Measurements from ENCODE around the gene WNK1.

Gene WNK1

DNA sequence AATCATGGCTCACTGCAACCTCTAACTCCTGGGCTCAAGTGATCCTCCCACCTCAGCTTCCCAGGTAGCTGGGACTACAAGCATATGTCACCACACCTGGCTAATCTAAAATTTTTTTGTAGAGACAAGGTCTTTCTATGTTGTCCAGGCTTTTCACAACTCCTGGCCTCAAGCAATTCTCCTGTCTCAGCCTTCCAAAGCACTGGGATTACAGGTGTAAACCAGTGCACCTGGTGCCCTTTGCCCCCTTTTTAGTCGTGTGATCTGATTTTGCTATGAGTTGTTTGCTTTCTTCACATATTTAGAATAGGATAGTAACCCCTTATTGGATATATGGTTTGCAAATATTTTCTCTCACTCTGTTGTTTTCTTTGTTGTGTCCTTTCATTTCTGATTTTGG is 198.8 kb downstream of the WNK1 start:
- DNase-seq (ENCODE audit: low read depth) = no peak

DNA sequence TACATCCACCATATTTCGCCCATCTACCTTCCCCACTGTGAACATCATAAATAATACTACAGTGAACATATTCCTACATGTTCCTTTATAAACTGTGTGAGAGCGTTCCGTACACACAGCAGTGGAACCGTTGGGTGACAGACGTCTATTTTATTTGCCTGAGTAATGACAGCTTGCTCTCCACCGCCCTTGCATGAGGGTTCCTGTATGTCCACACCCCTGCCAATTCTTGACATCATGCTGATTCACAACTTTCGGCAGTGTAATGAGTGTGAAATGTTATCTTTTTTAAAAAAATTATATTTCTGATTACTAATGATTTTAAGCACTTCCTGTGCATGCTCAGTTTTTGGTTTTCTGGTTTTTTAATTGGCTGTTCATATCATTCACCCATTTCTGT is 201.4 kb downstream of the WNK1 start:
- no peak for DNase-seq (ENCODE audit: low read depth)

DNA sequence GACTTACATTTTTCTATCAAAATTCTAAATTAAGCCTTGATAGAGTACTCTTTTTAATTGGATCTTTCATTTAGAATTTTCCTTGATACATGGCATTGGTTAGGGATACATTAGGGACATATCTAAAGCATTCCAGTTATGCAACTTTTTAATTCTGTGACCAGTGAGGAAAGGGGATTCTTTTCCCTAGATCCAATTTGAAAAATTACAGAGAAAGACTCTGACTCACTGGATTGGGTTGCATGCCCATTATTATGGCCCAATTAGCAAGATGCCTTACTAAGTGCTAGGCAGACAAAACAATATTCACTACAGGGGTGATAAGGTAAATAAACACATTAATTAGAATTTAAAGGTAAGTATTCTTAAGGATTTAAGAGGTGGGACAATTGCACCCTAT is 202.4 kb downstream of the WNK1 start:
- DNase-seq (ENCODE audit: low read depth) = no peak

DNA sequence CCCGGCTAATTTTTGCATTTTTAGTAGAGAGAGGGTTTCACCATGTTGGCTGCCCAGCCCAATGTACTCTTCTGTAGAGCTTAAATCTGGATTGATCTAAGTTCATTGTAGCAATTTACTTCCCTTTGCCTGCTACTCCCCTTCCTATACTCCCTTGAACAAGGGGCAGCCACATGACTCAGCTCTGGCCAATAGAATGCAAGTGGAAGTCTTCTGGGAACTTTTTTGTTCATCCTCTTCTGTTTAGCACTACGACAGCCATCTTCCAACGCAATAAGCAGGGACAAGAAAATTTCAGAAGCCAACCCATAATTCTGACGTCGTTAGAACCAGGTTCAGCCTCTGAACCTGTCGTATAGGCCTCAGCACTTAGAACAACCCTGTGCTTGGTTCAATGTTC is 203.6 kb downstream of the WNK1 start:
- DNase-seq (ENCODE audit: low read depth) = no peak

DNA sequence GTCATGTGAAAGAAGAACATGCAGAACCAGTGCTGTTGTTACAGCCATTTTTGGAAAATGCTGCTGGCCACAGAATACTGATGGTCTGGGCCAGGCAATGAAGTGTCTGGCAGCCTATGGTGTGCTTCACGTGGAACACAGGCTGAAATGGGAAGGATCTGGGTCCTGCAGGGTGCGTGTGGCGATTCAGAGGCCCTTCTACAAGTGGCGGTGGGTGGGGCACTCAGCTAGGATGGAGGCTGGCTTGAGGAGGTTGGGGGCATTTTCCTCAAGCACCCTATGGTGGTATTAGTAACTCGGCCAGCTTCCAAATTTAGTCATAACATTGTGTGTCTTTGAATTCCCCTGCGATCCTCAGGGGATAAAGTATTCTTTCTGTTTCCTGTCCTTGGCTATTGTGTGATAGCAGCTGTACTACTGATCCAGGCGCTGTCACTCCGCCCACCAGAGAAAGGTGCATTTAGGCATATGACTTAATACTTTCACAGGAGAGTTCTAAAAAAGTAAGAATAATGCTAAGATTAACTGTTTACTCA is 206.3 kb downstream of the WNK1 start:
- no peak for DNase-seq (ENCODE audit: low read depth)
